ENCODE measurements around the gene SH3PXD2A. TPM values are rescaled to one million over a fixed set of nuclear protein-coding genes. Genes with fewer than 3 reads are reported as not detected.

SH3PXD2A gene
- total and polyA plus RNA-seq, 4 experiments from 2014 or later, result 0.39 to 17.5 (median 8.9) TPM

DNA sequence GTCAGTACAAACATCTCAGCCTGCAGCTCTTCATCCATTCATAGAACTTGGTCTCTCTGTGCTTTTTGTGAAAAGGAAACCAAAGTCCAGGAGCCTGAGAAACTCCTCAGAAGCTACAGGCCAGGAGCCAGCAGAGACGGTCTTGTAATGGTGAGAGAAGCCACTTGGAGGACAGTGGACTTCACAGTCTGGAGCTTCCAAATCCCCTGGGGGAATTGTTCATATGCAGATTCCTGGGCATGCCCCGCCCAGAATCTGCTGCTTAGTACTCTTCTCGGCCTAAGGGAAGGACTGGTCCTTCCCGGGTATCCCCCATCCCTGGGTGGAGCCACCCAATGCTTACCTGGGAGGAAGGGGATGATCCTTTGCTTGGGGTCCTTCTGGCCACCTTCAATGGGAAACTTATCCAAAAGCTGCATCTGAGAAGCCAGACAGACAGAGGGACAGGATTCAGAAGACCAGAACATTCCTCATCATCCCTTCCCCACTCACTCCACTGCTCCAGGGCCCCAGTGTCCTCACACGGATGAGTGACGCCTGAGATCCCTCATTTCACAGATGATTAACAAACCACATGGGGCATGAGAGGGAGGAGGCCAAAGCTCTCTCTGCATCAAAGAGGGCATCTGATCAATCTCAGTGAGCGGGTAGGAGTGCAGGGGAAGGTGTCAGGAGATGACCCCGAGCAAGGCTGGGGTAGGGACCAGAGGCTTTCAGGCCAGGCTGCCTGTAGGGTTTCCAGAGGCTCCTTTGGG lies 88.4 kb downstream of the SH3PXD2A start:
- Histone ChIP-seq H3K27ac (ENCODE audit: low read depth, low read length) (no peak overlapping the region), H3K9me3 (ENCODE audit: control insufficient read depth in 1 of 2, low read length in 2 of 2) (no peaks in the 10 kb centered on the region), H3K27me3 (ENCODE audit: insufficient read depth, low read length) (no peaks in the 10 kb centered on the region), H3K36me3 (ENCODE audit: insufficient read depth, low read length) (no peaks in the 10 kb centered on the region), H3K4me1 (ENCODE audit: insufficient read depth, low read length) (peaks cover 73% of the 10 kb centered on the region), H3K4me3 (ENCODE audit: low read length in 2 of 2) (no peak overlapping the region)
- Mint-ChIP-seq H3K27ac (peak overlapping the region in 4 of 7 donors; percentile 7 to 83 (median 72)), H3K36me3 (no peaks in the 10 kb centered on the region), H3K4me1 (peaks cover 52 to 84% (median 70%) of the 10 kb centered on the region in 4 donors), H3K27me3 (no peaks in the 10 kb centered on the region), H3K9me3 (no peaks in the 10 kb centered on the region), H3K4me3 (peak overlapping the region in 2 of 8 donors; percentile 17 to 84)
- intact Hi-C loops (cut with micrococcal nuclease), result no loop called here
- ChIA-PET POLR2A (ENCODE audit: partially characterized antibody) (interaction anchor here (0.6 to 9.1 kb wide), 4 partner anchors 16 to 141 kb away, joined by 3 to 168 read pairs (median 11); no protein-coding TSS in a partner anchor), CTCF (ENCODE audit: partially characterized antibody) (interaction anchor here (4.7 to 5.3 kb wide), 2 partner anchors 16 to 53 kb away, joined by 27 to 88 read pairs; no protein-coding TSS in a partner anchor)
- DNase-seq, result no peak

- Mint-ChIP-seq H3K4me3 (peak overlapping the region; percentile 26 to 91 (median 74)), H3K27ac (peak overlapping the region; percentile 69 to 91 (median 84)), H3K4me1 (peaks cover 50 to 82% (median 65%) of the 10 kb centered on the region in 4 donors), H3K27me3 (no peaks in the 10 kb centered on the region), H3K9me3 (no peaks in the 10 kb centered on the region), H3K36me3 (no peaks in the 10 kb centered on the region)
- Histone ChIP-seq H3K4me3 (ENCODE audit: low read length in 2 of 2) (peak overlapping the region in 1 of 2 donors; percentile 21), H3K36me3 (ENCODE audit: insufficient read depth, low read length) (no peaks in the 10 kb centered on the region), H3K27ac (ENCODE audit: low read depth, low read length) (peak overlapping the region; percentile 6), H3K4me1 (ENCODE audit: insufficient read depth, low read length) (peaks cover 71% of the 10 kb centered on the region), H3K27me3 (ENCODE audit: insufficient read depth, low read length) (no peaks in the 10 kb centered on the region), H3K9me3 (ENCODE audit: control insufficient read depth in 1 of 2, low read length in 2 of 2) (no peaks in the 10 kb centered on the region)
- peak; percentile 77 to 82 (median 80) for DNase-seq
- POLR2A ChIA-PET (ENCODE audit: partially characterized antibody), result interaction anchor here (0.6 to 9.1 kb wide), 8 partner anchors 15 to 356 kb away, joined by 3 to 168 read pairs (median 6); partner anchors contain the start of gene SFR1
- intact Hi-C loops (cut with micrococcal nuclease), result no loop called here
- CTCF ChIA-PET (ENCODE audit: partially characterized antibody), result interaction anchor here (1.1 to 5.3 kb wide), 4 partner anchors 15 to 80 kb away, joined by 3 to 88 read pairs (median 16); no protein-coding TSS in a partner anchor
Measured at GRCh38 chr10:103765981-103766380, 89.4 kb downstream of the SH3PXD2A start.

GRCh38 chr10:103765168-103765567 lies 90.2 kb downstream of the SH3PXD2A start:
- peaks cover 75% of the 10 kb centered on the region for H3K4me1 ChIP-seq (ENCODE audit: insufficient read depth, low read length)
- intact Hi-C loops (cut with micrococcal nuclease), result no loop called here

GRCh38 chr10:103764296-103765088 lies 90.9 kb downstream of the SH3PXD2A start:
- H3K27me3 Mint-ChIP-seq, result no peaks in the 10 kb centered on the region
- CTCF ChIA-PET (ENCODE audit: partially characterized antibody), result interaction anchor here (1.0 to 5.3 kb wide), 11 partner anchors 9 to 121 kb away, joined by 3 to 88 read pairs (median 4); no protein-coding TSS in a partner anchor
- peak overlapping the region; percentile 48 to 90 (median 82) for H3K27ac Mint-ChIP-seq
- H3K27ac ChIP-seq (ENCODE audit: low read depth, low read length), result no peak overlapping the region
- peak overlapping the region in 1 of 2 donors; percentile 33 for H3K4me3 ChIP-seq (ENCODE audit: low read length in 2 of 2)
- H3K4me3 Mint-ChIP-seq, result peak overlapping the region; percentile 15 to 91 (median 78)
- no peak for DNase-seq
- H3K27me3 ChIP-seq (ENCODE audit: insufficient read depth, low read length), result no peaks in the 10 kb centered on the region
- POLR2A ChIA-PET (ENCODE audit: partially characterized antibody), result interaction anchor here (1.0 to 9.1 kb wide), 13 partner anchors 8 to 357 kb away, joined by 3 to 168 read pairs (median 5); partner anchors contain the start of genes SFR1 and SH3PXD2A
- no peaks in the 10 kb centered on the region for H3K9me3 ChIP-seq (ENCODE audit: control insufficient read depth in 1 of 2, low read length in 2 of 2)
- H3K9me3 Mint-ChIP-seq, result no peaks in the 10 kb centered on the region
- intact Hi-C loops (cut with micrococcal nuclease), result no loop called here
- H3K4me1 Mint-ChIP-seq, result peaks cover 50 to 90% (median 70%) of the 10 kb centered on the region in 4 donors
- H3K36me3 ChIP-seq (ENCODE audit: insufficient read depth, low read length), result no peaks in the 10 kb centered on the region
- H3K4me1 ChIP-seq (ENCODE audit: insufficient read depth, low read length), result peaks cover 82% of the 10 kb centered on the region
- H3K36me3 Mint-ChIP-seq, result no peaks in the 10 kb centered on the region

More at GRCh38 chr10:103765168-103765567, 90.2 kb downstream of the SH3PXD2A start:
- H3K27ac Mint-ChIP-seq, result peak overlapping the region; percentile 48 to 91 (median 83)
- ChIA-PET CTCF (ENCODE audit: partially characterized antibody) (interaction anchor here (1.0 to 5.3 kb wide), 9 partner anchors 8 to 95 kb away, joined by 3 to 88 read pairs (median 4); no protein-coding TSS in a partner anchor), POLR2A (ENCODE audit: partially characterized antibody) (interaction anchor here (0.9 to 9.1 kb wide), 9 partner anchors 10 to 357 kb away, joined by 3 to 168 read pairs (median 6); partner anchors contain the start of gene SFR1)
- no peaks in the 10 kb centered on the region for H3K9me3 ChIP-seq (ENCODE audit: control insufficient read depth in 1 of 2, low read length in 2 of 2)
- no peaks in the 10 kb centered on the region for H3K36me3 Mint-ChIP-seq
- H3K4me3 Mint-ChIP-seq, result peak overlapping the region in 7 of 8 donors; percentile 66 to 91 (median 77)
- H3K9me3 Mint-ChIP-seq, result no peaks in the 10 kb centered on the region
- H3K27ac ChIP-seq (ENCODE audit: low read depth, low read length), result no peak overlapping the region
- H3K4me3 ChIP-seq (ENCODE audit: low read length in 2 of 2), result peak overlapping the region in 1 of 2 donors; percentile 21
- peaks cover 50 to 83% (median 65%) of the 10 kb centered on the region in 4 donors for H3K4me1 Mint-ChIP-seq
- no peaks in the 10 kb centered on the region for H3K27me3 ChIP-seq (ENCODE audit: insufficient read depth, low read length)
- no peaks in the 10 kb centered on the region for H3K36me3 ChIP-seq (ENCODE audit: insufficient read depth, low read length)
- H3K27me3 Mint-ChIP-seq, result no peaks in the 10 kb centered on the region
- DNase-seq, result no peak

DNA sequence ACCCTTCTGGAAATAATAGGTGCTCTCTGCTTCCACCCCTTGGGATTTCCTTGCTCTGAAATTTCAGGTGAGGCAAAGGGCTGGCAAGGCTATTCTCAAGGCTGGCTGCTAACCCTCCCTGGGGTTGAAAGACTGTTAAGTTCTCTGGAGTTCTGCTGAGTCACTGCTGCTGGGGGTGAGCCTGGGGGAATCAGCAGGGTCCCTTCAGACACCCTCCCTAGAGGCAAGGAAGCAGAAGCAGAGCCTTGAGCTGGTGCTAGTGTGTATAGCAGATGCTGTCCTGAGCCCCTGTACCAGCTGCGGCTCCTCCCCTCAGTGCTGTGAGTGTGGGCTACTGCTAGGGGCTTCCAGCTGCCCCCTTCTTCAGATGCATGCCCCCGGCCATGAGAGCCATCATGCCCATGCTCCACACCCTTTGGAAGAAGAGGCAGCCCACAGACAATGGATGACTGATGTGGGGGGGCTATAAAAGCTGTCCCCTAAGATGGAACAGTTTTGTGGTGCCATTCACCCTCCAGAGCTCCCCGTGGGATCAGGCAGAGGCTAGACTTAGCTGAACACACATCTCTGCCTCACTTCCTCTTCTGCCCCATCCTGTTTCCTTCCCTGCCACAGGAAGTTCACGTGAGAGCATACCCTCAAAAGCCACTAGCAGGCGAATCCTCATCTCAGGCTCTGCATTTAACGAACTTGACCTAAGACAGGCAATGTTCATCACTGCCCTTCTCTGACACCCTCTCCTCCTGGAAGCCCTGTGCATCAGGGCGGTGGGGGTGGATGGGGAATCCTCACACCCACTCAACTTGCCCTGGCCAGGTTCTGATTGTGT lies 91.8 kb downstream of the SH3PXD2A start:
- no peaks in the 10 kb centered on the region for H3K27me3 Mint-ChIP-seq
- no peak overlapping the region for H3K27ac ChIP-seq (ENCODE audit: low read depth, low read length)
- no peaks in the 10 kb centered on the region for H3K27me3 ChIP-seq (ENCODE audit: insufficient read depth, low read length)
- H3K4me1 Mint-ChIP-seq, result peaks cover 48 to 91% (median 72%) of the 10 kb centered on the region in 4 donors
- H3K4me3 Mint-ChIP-seq, result peak overlapping the region; percentile 12 to 91 (median 78)
- no peaks in the 10 kb centered on the region for H3K36me3 Mint-ChIP-seq
- H3K4me1 ChIP-seq (ENCODE audit: insufficient read depth, low read length), result peaks cover 86% of the 10 kb centered on the region
- ChIA-PET POLR2A (ENCODE audit: partially characterized antibody) (interaction anchor here (0.5 to 9.1 kb wide), 13 partner anchors 9 to 357 kb away, joined by 3 to 168 read pairs (median 5); partner anchors contain the start of gene SH3PXD2A), CTCF (ENCODE audit: partially characterized antibody) (interaction anchor here (1.1 to 5.3 kb wide), 7 partner anchors 13 to 122 kb away, joined by 3 to 88 read pairs (median 4); no protein-coding TSS in a partner anchor)
- peak overlapping the region in 1 of 2 donors; percentile 33 for H3K4me3 ChIP-seq (ENCODE audit: low read length in 2 of 2)
- DNase-seq, result peak in 3 of 5 donors; percentile 25 to 34 (median 30)
- H3K9me3 Mint-ChIP-seq, result no peaks in the 10 kb centered on the region
- no peaks in the 10 kb centered on the region for H3K36me3 ChIP-seq (ENCODE audit: insufficient read depth, low read length)
- peak overlapping the region; percentile 62 to 90 (median 83) for H3K27ac Mint-ChIP-seq
- no peaks in the 10 kb centered on the region for H3K9me3 ChIP-seq (ENCODE audit: control insufficient read depth in 1 of 2, low read length in 2 of 2)
- intact Hi-C loops (cut with micrococcal nuclease), result no loop called here

DNA sequence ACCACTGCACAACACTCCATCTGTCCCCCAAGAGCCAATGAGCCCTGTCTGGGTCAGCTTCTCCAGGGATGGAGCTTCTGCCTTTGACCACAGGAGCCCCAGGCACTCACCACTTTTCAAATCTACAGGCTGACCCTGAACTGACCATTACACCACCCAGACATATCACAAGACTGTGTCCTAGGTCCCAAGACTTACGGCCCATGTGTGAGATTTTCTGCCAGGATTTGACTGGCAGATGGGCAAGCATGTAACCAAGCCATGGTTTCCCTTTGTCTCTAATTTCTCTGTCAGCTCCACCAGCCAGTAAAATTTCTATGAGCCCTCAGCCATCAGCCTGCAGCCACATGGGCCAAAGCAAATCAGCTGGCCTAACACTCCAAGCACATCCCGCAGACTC lies 92.5 kb downstream of the SH3PXD2A start:
- no peak overlapping the region for H3K4me3 ChIP-seq (ENCODE audit: low read length in 2 of 2)
- H3K27ac ChIP-seq (ENCODE audit: low read depth, low read length), result no peak overlapping the region
- H3K27ac Mint-ChIP-seq, result peak overlapping the region in 3 of 7 donors; percentile 10 to 89 (median 81)
- no peaks in the 10 kb centered on the region for H3K36me3 Mint-ChIP-seq
- intact Hi-C loops (cut with micrococcal nuclease), result no loop called here
- POLR2A ChIA-PET (ENCODE audit: partially characterized antibody), result interaction anchor here (1.0 to 9.1 kb wide), 7 partner anchors 10 to 358 kb away, joined by 3 to 168 read pairs (median 4); partner anchors contain the start of gene SH3PXD2A
- DNase-seq, result no peak
- peaks cover 0 to under 1% (median 0%) of the 10 kb centered on the region in 8 donors for H3K9me3 Mint-ChIP-seq
- no peaks in the 10 kb centered on the region for H3K36me3 ChIP-seq (ENCODE audit: insufficient read depth, low read length)
- peaks cover 91% of the 10 kb centered on the region for H3K4me1 ChIP-seq (ENCODE audit: insufficient read depth, low read length)
- peaks cover 51 to 91% (median 72%) of the 10 kb centered on the region in 4 donors for H3K4me1 Mint-ChIP-seq
- CTCF ChIA-PET (ENCODE audit: partially characterized antibody), result interaction anchor here (1.1 to 5.3 kb wide), 4 partner anchors 12 to 122 kb away, joined by 3 to 88 read pairs (median 17); no protein-coding TSS in a partner anchor
- H3K27me3 ChIP-seq (ENCODE audit: insufficient read depth, low read length), result no peaks in the 10 kb centered on the region
- H3K4me3 Mint-ChIP-seq, result peak overlapping the region in 1 of 8 donors; percentile 10
- no peaks in the 10 kb centered on the region for H3K27me3 Mint-ChIP-seq
- no peaks in the 10 kb centered on the region for H3K9me3 ChIP-seq (ENCODE audit: control insufficient read depth in 1 of 2, low read length in 2 of 2)
